Transverse colon (tissue), 4 donors: ENCODE results near the gene BPHL. TPM values are rescaled to one million over a fixed set of nuclear protein-coding genes. Genes with fewer than 3 reads are reported as not detected.
"Not testable (repeated sequence)": the region's sequence is repeated elsewhere in the genome, so short reads cannot be mapped to it uniquely, and the experiment has no call there.

Experiments
- DNase-seq: peaks from one replicate; pipeline ENCODE4 v3.0.0-alpha.2; 2019
- H3K27ac ChIP-seq, 4 donors: fragments of 200-600 bp; sonication (generic); 2 replicates each; pipeline ENCODE4 v1.5.1; 2016 to 2018; ENCODE audit warnings: inconsistent platforms in 4 of 4
- H3K27me3 ChIP-seq: fragments of 200-600 bp; sonication (generic); 2 replicates; pipeline ENCODE4 v1.5.1; 2017; ENCODE audit warnings: inconsistent platforms
- H3K36me3 ChIP-seq, 4 donors: fragments of 200-600 bp; sonication (generic); 2 replicates each; pipeline ENCODE4 v1.5.1; 2017 to 2019; ENCODE audit warnings: inconsistent platforms in 4 of 4
- H3K4me1 ChIP-seq, 4 donors: fragments of 200-600 bp; sonication (generic); 2 replicates each; pipeline ENCODE4 v1.5.1; 2017 to 2020; ENCODE audit warnings: inconsistent platforms in 4 of 4
- H3K4me3 ChIP-seq, 4 donors: fragments of 200-600 bp; sonication (generic); 1 replicate in 1 of 4; 2 replicates in 3 of 4; pipeline versions ENCODE4 v1.5.1 to v1.6.1; 2017 to 2019; ENCODE audit warnings: inconsistent platforms in 4 of 4
- H3K9me3 ChIP-seq, 2 donors: fragments of 200-600 bp; sonication (generic); 2 replicates each; pipeline ENCODE4 v1.5.1; 2017 to 2019; ENCODE audit warnings: inconsistent platforms in 2 of 2
- EP300 ChIP-seq: sonication (generic); formaldehyde crosslinking; IDR thresholded peaks from one replicate; pipeline ENCODE4 v1.6.1; 2017; ENCODE audit warnings: antibody characterized with exemption, low read depth
- POLR2A ChIP-seq: fragments of 450-650 bp; IDR thresholded peaks from one replicate; pipeline ENCODE4 v1.6.1; 2016; ENCODE audit warnings: antibody characterized with exemption, mild to moderate bottlenecking, moderate library complexity
- POLR2AphosphoS5 ChIP-seq, 3 donors: sonication (generic); formaldehyde crosslinking; IDR thresholded peaks; one replicate each; pipeline ENCODE4 v1.6.1; 2016; ENCODE audit warnings: antibody characterized with exemption in 3 of 3
- WGBS, 2 donors: methylation state at CpG; one replicate each; pipeline ENCODE4 v1.1.5; 2018; ENCODE audit warnings: low coverage in 1 of 2; 5-methylcytosine and 5-hydroxymethylcytosine counted together
- in situ Hi-C, 4 donors: fragments of 200-750 bp; cut with MboI; loops; one replicate each; pipeline versions ENCODE4 v1.15.0 to v1.15.1; 2017; ENCODE audit warnings: low sequenced_read_pairs in 3 of 4, low pct_ligation_motif_present in 1 of 4, low pct_unique_long_range_greater_than_20kb in 1 of 4
- intact Hi-C: fragments of 100-400 bp; cut with DNase I; formaldehyde crosslinking; loops from one replicate; pipeline ENCODE4 v1.15.1; 2023; ENCODE audit warnings: low total_unique reads
- total RNA-seq, 4 donors: library from RNA; depleted of rRNA; stranded (reverse); fragments of >200 nt; gene quantifications; one replicate each; pipeline ENCODE4 v1.1.0, GENCODE V29; 2016
- TF ChIP-seq, protein P1 (sequence below), 5 experiments: fragments of 200-600 bp in 3 of 5; fragments of 450-650 bp in 2 of 5; sonication (generic) in 3 of 5; IDR thresholded peaks; 1 replicate in 2 of 5; 2 replicates in 3 of 5; pipeline ENCODE4 v1.5.1; 2016 to 2017; ENCODE audit warnings: antibody characterized with exemption in 5 of 5, inconsistent platforms in 3 of 5, mild to moderate bottlenecking in 2 of 5, moderate library complexity in 1 of 5

Gene BPHL
- total RNA-seq, 4 donors from 2014 or later, result 16.1 to 32.5 (median 21.2) TPM

DNA sequence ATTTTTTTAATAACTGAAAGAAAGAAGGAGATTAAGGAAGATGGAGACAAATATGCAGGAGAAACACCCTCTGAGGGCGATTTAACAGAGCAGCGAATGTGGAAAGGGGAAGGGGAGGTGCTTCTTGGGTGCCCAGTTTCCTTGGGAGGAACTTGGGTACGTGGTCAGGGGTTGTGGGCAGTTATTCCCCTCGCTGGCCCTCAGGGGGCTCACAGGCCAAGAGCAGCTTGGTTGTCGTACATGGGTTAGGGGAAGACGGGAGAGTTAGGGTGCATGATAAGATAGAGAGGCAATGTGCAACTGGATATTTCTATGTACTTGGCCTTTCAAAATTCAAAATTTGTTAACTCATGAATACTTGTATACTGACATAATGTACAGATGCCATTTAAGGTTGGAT lies 45.9 kb downstream of the BPHL start:
- Histone ChIP-seq H3K4me3 (no peak overlapping the region), H3K27me3 (no peaks in the 10 kb centered on the region), H3K36me3 (no peaks in the 10 kb centered on the region), H3K4me1 (peaks cover 0 to 30% (median 18%) of the 10 kb centered on the region in 4 donors), H3K9me3 (no peaks in the 10 kb centered on the region), H3K27ac (no peak overlapping the region)
- DNase-seq, result no peak
- WGBS, 2 donors, result 87 to 100% methylated on average over 2 to 6 of the region's 6 CpGs
- intact Hi-C loops (loop anchor here (5.0 kb wide), 1 partner anchor 88 kb away; no protein-coding TSS in a partner anchor), in situ Hi-C loops (no loop called here)
- TF ChIP-seq POLR2AphosphoS5 (IDR thresholded peaks at IDR 0.05), result no peak
- no peak for TF ChIP-seq EP300
- TF ChIP-seq, protein P1, sequence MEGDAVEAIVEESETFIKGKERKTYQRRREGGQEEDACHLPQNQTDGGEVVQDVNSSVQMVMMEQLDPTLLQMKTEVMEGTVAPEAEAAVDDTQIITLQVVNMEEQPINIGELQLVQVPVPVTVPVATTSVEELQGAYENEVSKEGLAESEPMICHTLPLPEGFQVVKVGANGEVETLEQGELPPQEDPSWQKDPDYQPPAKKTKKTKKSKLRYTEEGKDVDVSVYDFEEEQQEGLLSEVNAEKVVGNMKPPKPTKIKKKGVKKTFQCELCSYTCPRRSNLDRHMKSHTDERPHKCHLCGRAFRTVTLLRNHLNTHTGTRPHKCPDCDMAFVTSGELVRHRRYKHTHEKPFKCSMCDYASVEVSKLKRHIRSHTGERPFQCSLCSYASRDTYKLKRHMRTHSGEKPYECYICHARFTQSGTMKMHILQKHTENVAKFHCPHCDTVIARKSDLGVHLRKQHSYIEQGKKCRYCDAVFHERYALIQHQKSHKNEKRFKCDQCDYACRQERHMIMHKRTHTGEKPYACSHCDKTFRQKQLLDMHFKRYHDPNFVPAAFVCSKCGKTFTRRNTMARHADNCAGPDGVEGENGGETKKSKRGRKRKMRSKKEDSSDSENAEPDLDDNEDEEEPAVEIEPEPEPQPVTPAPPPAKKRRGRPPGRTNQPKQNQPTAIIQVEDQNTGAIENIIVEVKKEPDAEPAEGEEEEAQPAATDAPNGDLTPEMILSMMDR (IDR thresholded peaks at IDR 0.05), result no peak
- no peak for TF ChIP-seq POLR2A

DNA sequence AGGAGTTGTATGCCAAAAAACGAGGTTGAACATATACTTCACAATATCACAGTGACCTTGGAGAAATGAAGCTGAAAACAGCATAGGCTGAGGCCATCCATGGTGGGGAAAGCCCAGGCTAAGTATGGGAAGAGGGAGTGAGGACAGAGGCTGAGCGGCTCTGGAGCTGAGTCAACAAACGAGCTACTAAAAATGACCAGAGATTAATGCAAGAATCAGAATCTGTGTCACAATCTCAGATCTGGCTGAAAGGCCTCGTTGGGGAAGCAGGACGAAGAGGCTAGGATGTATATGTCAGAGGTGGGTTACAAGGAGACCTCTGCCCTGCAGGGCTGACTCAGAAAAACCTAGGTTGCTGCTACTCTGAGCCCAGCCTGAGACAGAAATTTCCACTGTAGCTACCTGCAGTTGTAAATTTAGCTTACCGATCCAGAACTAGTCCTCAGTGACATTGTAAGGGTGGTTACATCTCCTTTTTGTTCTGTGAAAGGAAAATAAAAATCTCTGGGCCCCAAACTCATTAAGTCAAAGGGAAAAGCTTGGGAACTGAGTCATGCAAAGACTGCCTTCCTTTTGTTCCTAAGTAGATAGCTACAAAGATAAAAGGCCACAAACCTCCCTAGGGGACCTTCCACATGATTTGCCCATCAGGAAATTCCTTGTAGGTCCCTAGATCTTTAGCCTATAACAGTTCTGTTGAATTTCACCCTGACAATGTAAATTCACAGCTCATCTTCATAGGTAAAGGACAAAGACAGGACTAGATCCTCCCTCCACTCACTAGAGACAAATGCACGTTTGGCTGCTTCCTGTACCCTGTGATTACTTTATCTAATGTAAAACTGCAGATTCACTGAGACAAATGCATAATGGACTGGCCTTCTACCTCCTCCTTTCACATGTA lies 47.4 kb downstream of the BPHL start:
- peaks cover 0 to 16% (median 6%) of the 10 kb centered on the region in 4 donors for H3K4me1 ChIP-seq
- H3K27ac ChIP-seq, result no peak overlapping the region
- TF ChIP-seq EP300 (no peak), POLR2AphosphoS5 (IDR thresholded peaks at IDR 0.05) (no peak), POLR2A (no peak)
- TF ChIP-seq, protein P1 (IDR thresholded peaks at IDR 0.05), result no peak
- 58 to 75% methylated on average over 6 to 7 of the region's 7 CpGs for WGBS, 2 donors
- H3K36me3 ChIP-seq, result no peaks in the 10 kb centered on the region
- intact Hi-C loops (no loop called here), in situ Hi-C loops (no loop called here)
- DNase-seq, result no peak
- no peaks in the 10 kb centered on the region for H3K9me3 ChIP-seq
- H3K27me3 ChIP-seq, result no peaks in the 10 kb centered on the region
- H3K4me3 ChIP-seq, result no peak overlapping the region

DNA sequence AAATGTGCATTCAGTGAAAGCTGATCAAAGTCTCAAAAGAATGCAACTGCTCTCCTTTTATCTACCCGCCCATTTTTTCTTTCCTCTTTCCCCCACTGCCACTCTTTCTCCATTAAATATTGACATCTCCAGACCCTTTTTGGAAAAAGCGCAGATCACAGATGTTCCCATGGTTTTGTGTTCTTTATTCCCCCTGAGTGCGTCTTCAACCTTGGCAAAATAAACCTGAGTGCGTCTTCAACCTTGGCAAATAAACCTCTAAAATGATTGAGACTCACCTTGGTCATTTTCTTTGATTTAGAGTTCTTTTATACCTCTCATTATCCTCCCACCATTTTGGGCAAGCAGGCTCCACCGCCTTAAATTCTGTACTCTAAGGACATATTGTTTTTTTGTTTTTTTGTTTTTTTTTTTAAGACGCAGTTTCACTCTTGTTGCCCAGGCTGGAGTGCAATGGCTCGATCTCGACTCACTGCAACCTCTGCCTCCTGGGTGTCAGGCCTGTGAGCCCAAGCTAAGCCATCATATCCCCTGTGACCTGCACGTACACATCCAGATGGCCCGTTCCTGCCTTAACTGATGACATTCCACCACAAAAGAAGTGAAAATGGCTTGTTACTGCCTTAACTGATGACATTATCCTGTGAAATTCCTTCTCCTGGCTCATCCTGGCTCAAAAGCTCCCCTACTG lies 48.2 kb downstream of the BPHL start:
- H3K27me3 ChIP-seq, H3K9me3 ChIP-seq, DNase-seq, H3K4me3 ChIP-seq, in situ Hi-C loops, H3K27ac ChIP-seq, intact Hi-C loops, H3K36me3 ChIP-seq: not testable (repeated sequence)
- WGBS, 2 donors, result 91 to 93% methylated on average over 9 to 10 of the region's 10 CpGs
- peaks cover 0 to 15% (median 6%) of the 10 kb centered on the region in 4 donors for H3K4me1 ChIP-seq

DNA sequence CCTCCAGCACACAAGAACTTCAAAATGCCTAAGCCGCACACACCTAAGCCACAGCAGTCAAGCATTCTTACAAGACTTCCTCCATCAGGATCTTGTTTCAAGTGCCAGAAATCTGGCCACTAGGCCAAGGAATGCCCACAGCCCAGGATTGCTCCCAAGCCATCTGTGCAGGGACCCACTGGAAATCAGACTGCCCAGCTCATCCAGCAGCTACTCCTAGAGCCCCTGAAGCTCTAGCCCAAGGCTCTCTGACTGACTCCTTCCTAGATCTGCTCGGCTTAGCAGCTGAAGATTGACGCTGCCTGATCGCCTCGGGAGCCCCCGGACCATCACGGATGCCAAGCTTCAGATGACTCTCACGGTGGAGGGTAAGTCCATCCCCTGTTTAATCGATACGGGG lies 49.5 kb downstream of the BPHL start:
- DNase-seq, H3K27me3 ChIP-seq, H3K4me3 ChIP-seq, H3K36me3 ChIP-seq, H3K4me1 ChIP-seq, H3K27ac ChIP-seq, intact Hi-C loops, in situ Hi-C loops, H3K9me3 ChIP-seq: not testable (repeated sequence)
- WGBS, 2 donors, result 92 to 100% methylated on average over 1 to 10 of the region's 10 CpGs

DNA sequence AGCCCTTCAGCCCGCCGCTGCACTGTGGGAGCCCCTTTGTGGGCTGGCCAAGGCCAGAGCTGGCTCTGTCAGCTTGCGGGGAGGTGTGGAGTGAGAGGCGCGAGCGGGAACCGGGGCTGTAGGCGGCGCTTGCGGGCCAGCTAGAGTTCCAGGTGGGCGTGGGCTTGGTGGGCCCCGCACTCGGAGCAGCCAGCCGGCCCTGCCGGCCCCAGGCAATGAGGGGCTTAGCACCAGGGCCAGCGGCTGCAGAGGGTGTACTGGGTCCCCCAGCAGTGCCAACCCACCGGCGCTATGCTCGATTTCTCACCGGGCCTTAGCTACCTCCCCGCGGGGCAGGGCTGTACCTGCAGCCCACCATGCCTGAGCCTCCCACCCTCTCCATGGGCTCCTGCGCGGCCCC lies 52.2 kb downstream of the BPHL start:
- 100% methylated on average over 11 of the region's 24 CpGs; no CpG with 5 or more reads in 1 of the 2 donors for WGBS, 2 donors
- H3K36me3 ChIP-seq, H3K27ac ChIP-seq, H3K27me3 ChIP-seq, in situ Hi-C loops, H3K9me3 ChIP-seq, H3K4me1 ChIP-seq, DNase-seq, intact Hi-C loops, H3K4me3 ChIP-seq: not testable (repeated sequence)

DNA sequence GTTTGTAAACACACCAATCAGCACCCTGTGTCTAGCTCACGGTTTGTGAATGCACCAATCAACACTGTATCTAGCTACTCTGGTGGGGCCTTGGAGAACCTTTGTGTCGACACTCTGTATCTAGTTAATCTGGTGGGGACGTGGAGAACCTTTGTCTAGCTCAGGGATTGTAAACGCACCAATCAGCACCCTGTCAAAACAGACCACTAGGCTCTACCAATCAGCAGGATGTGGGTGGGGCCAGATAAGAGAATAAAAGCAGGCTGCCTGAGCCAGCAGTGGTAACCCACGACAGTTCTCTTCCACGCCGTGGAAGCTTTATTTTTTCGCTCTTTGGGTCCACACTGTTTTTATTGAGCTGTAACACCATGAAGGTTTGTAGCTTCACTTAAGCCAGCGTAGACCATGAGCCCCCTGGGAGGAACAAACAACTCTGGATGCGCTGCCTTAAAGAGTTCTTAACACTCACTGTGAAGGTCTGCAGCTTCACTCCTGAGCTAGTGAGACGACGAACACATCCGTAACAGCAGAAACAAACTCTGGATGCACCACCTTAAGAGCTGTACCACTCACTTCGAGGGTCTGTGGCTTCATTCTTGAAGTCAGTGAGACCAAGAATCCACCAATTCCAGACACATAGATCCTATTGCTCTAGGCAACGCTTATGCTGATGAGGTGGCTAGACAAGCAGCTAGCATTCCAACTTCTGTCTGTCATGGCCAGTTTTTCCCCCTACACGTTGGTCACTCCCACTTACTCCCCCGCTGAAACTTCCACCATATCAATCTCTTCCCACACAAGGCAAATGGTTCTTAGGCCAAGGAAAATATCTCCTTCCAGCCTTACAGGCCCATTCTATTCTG lies 53.0 kb downstream of the BPHL start:
- H3K9me3 ChIP-seq, H3K27ac ChIP-seq, intact Hi-C loops, H3K4me3 ChIP-seq, H3K4me1 ChIP-seq, H3K27me3 ChIP-seq, in situ Hi-C loops, H3K36me3 ChIP-seq, DNase-seq: not testable (repeated sequence)
- 90% methylated on average over 5 to 17 of the region's 17 CpGs for WGBS, 2 donors

DNA sequence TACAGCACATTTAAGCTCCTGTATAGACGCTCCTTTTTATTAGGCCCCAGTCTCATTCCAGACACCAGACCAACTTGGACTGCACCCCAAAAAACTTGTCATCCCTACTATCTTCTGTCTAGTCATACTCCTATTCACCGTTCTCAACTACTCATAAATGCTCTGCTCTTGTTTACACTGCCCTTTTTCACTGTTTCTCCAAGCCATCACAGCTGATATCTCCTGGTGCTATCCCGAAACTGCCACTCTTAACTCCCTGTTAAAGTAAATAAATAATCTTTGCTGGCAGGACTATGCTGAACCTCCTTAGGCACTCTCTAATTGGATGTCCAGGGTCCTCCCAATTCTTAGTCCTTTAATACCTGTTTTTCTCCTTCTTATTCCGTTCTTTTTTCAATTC lies 54.3 kb downstream of the BPHL start:
- H3K4me3 ChIP-seq, DNase-seq, in situ Hi-C loops, H3K27ac ChIP-seq, H3K9me3 ChIP-seq, H3K27me3 ChIP-seq, H3K36me3 ChIP-seq, H3K4me1 ChIP-seq, intact Hi-C loops: not testable (repeated sequence)
- 77 to 88% methylated on average over 4 of the region's 4 CpGs for WGBS, 2 donors

DNA sequence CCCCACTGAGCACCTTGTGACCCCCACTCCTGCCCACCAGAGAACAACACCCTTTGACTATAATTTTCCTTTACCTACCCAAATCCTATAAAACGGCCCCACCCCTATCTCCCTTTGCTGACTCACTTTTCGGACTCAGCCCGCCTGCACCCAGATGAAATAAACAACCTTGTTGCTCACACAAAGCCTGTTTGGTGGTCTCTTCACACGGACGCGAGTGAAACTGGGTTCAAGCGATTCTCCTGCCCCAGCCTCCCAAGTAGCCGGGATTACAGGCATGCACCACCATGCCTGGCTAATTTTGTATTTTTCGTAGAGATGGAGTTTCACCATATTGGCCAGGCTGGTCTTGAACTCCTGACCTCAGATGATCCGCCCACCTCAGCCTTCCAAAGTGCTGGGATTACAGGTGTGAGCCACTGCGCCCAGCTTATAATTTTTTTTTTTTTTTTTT lies 55.2 kb downstream of the BPHL start:
- H3K27me3 ChIP-seq, H3K27ac ChIP-seq, H3K4me1 ChIP-seq, H3K36me3 ChIP-seq, in situ Hi-C loops, intact Hi-C loops, DNase-seq, H3K4me3 ChIP-seq, H3K9me3 ChIP-seq: not testable (repeated sequence)
- WGBS, 2 donors, result 92 to 96% methylated on average over 9 to 11 of the region's 11 CpGs
